Neutrophil (primary cell): ENCODE measurements around the gene MS4A18.

ENCODE experiments used
- H3K27ac ChIP-seq: fragments of 200-600 bp; sonication (generic); 2 replicates; pipeline ENCODE4 v1.5.1; 2016; ENCODE audit warnings: mild to moderate bottlenecking, moderate library complexity
- H3K27me3 ChIP-seq: fragments of 200-600 bp; sonication (generic); 2 replicates; pipeline ENCODE4 v1.6.0; 2016; ENCODE audit warnings: mild to moderate bottlenecking
- H3K36me3 ChIP-seq: fragments of 200-600 bp; sonication (generic); 2 replicates; pipeline ENCODE4 v1.5.1; 2017
- H3K4me1 ChIP-seq, 2 experiments: fragments of 200-600 bp in 1 of 2; sonication (generic) in 1 of 2; 1 replicate in 1 of 2; 2 replicates in 1 of 2; pipeline versions ENCODE4 v1.5.1 to v1.6.1; 2013 to 2016; ENCODE audit warnings: low read depth in 1 of 2, low read length in 1 of 2, mild to moderate bottlenecking in 1 of 2, moderate library complexity in 1 of 2; ENCODE audit not compliant: control insufficient read depth in 1 of 2, insufficient read depth in 1 of 2
- H3K4me3 ChIP-seq, 2 experiments: fragments of 200-600 bp in 1 of 2; sonication (generic) in 1 of 2; 1 replicate in 1 of 2; 2 replicates in 1 of 2; pipeline ENCODE4 v1.5.1; 2013 to 2016; ENCODE audit warnings: low read depth in 1 of 2, low read length in 1 of 2, mild to moderate bottlenecking in 1 of 2, moderate library complexity in 1 of 2
- H3K9me3 ChIP-seq: fragments of 200-600 bp; sonication (generic); 2 replicates; pipeline ENCODE4 v1.5.1; 2016
- CTCF ChIP-seq: fragments of 200-600 bp; sonication (generic); IDR thresholded peaks from 2 replicates; pipeline ENCODE4 v1.5.1; 2016; ENCODE audit warnings: antibody characterized with exemption

MS4A18 gene

GRCh38 chr11:60785806-60786361 is 61.4 kb downstream of the MS4A18 start:
- Histone ChIP-seq H3K9me3 (no peaks in the 10 kb centered on the region), H3K27me3 (no peaks in the 10 kb centered on the region), H3K36me3 (no peaks in the 10 kb centered on the region), H3K4me3 (no peak overlapping the region), H3K4me1 (no peaks in the 10 kb centered on the region), H3K27ac (no peak overlapping the region)
- TF ChIP-seq CTCF = no peak

GRCh38 chr11:60786811-60787567 is 62.5 kb downstream of the MS4A18 start:
- H3K36me3 ChIP-seq = no peaks in the 10 kb centered on the region
- H3K4me1 ChIP-seq = no peaks in the 10 kb centered on the region
- no peaks in the 10 kb centered on the region for H3K27me3 ChIP-seq
- no peaks in the 10 kb centered on the region for H3K9me3 ChIP-seq
- no peak overlapping the region for H3K4me3 ChIP-seq
- no peak overlapping the region for H3K27ac ChIP-seq
- no peak for TF ChIP-seq CTCF

DNA sequence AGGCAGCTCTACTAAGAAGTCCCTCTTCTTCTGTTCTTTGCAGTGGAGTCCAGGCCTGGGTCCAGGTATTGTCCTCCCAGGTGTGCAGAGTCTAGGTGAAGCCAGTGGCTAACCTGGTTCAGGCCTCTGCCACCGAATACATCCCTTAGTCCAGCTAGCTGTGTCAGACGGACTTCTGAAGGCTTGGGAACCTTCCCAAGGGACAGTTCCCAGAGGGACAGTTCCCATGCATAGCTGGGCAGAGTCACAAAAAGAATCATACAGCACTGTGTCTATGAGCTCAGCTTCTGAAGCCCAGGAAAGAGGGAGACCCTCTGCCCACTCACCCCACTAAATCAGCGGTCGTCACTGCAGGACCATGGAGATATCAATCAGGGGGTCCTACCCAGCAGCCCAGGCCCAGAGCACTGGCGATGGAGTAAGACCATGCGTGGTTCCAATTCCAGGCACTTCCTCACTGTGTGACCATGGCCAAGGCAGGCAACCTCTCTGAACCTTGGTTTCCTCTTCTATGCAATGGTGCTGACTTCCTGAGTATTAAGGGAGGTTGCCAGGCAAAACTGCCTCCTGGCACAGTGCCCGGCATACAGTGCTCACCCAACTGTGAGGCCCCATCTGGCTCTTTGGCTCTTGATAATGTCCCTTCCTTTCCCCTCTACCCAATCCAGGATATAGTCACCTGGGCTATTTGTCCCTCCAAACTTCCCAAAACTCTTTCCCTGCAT is 64.0 kb downstream of the MS4A18 start:
- Histone ChIP-seq H3K9me3 (no peaks in the 10 kb centered on the region), H3K27ac (no peak overlapping the region)
- TF ChIP-seq CTCF = no peak

DNA sequence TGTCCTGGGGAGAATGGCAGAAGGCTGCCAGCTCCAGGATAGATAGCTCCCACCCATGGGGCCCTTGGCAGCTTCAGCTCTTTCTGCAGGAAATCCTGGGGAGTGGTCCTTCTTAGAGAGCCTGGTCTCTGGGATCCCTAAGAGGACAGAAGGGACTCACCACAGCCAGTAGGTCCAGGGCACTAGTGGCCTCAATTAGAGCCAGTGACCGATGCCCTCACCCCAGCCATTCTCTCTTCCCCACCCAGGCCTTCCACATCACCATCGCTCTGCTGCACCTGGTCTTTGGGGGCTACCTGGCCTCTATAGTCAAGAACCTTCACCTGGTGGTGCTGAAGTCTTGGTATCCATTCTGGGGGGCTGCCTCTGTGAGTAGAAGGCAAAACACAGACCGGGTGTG is 66.2 kb downstream of the MS4A18 start:
- TF ChIP-seq CTCF = no peak
- Histone ChIP-seq H3K36me3 (no peaks in the 10 kb centered on the region), H3K27ac (no peak overlapping the region), H3K9me3 (no peaks in the 10 kb centered on the region), H3K4me3 (no peak overlapping the region), H3K4me1 (no peaks in the 10 kb centered on the region), H3K27me3 (no peaks in the 10 kb centered on the region)

More for the DNA sequence above, 64.0 kb downstream of the MS4A18 start:
- Histone ChIP-seq H3K4me1 (no peaks in the 10 kb centered on the region), H3K4me3 (no peak overlapping the region), H3K27me3 (no peaks in the 10 kb centered on the region), H3K36me3 (no peaks in the 10 kb centered on the region)

GRCh38 chr11:60791153-60791933 is 66.8 kb downstream of the MS4A18 start:
- no peak for TF ChIP-seq CTCF
- Histone ChIP-seq H3K27ac (no peak overlapping the region), H3K4me3 (no peak overlapping the region), H3K4me1 (no peaks in the 10 kb centered on the region), H3K27me3 (no peaks in the 10 kb centered on the region), H3K36me3 (no peaks in the 10 kb centered on the region), H3K9me3 (no peaks in the 10 kb centered on the region)
